Neural progenitor cell (in vitro differentiated cells): Measurements from ENCODE around the gene FIBCD1.

Experiments used
- EZH2 ChIP-seq: fragments of 200-600 bp; sonication (generic); IDR thresholded peaks from 2 replicates; pipeline ENCODE4 v1.6.1; 2017; ENCODE audit warnings: antibody characterized with exemption, mild to moderate bottlenecking, moderate library complexity
- TF ChIP-seq, protein P1 (sequence below): fragments of 200-600 bp; sonication (generic); IDR thresholded peaks from 2 replicates; pipeline ENCODE4 v1.5.1; 2017; ENCODE audit warnings: antibody characterized with exemption, mild to moderate bottlenecking

DNA sequence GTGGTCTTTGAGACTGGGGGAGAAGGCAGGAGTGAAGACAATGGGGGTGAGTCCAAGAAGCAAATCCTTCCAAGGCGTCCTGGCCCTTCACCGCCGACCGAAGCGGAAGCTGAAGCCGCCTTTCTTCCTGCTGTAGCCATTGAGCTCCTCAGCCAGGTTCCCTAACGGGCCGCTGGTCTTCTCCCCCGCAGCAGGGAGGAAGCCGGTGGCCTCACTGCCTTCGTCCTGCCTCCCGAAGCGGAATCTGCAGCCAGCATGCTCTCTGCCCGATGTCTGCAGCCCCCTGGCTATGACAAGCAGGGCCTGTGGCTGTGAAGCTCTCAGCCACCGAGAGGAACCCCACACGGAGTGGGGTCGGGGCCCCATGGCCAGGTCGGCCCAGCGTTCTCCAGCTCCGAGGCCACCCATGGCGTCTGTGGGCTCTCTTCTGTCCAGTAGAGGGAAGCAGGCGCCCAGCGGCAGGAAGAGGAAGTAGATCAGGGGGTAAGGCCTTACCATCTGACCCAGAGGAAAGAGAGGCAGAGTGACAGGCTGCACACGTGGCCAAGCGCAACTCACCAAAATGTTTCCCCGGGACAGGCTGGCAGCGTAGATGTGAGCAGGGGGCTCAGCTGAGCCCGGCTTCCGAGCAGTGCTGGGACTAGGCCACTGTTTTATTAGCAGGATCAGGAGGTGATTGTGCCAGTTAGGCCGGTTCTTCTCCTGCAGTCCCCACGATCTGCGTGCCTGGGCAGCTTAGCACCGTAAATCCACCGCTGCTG, 45.5 kb downstream of the FIBCD1 start:
- TF ChIP-seq, protein P1, sequence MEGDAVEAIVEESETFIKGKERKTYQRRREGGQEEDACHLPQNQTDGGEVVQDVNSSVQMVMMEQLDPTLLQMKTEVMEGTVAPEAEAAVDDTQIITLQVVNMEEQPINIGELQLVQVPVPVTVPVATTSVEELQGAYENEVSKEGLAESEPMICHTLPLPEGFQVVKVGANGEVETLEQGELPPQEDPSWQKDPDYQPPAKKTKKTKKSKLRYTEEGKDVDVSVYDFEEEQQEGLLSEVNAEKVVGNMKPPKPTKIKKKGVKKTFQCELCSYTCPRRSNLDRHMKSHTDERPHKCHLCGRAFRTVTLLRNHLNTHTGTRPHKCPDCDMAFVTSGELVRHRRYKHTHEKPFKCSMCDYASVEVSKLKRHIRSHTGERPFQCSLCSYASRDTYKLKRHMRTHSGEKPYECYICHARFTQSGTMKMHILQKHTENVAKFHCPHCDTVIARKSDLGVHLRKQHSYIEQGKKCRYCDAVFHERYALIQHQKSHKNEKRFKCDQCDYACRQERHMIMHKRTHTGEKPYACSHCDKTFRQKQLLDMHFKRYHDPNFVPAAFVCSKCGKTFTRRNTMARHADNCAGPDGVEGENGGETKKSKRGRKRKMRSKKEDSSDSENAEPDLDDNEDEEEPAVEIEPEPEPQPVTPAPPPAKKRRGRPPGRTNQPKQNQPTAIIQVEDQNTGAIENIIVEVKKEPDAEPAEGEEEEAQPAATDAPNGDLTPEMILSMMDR: peak; percentile 58
- no peak for TF ChIP-seq EZH2
